Ovary (tissue), 3 donors: ENCODE data around the gene LPCAT3.

ENCODE experiments used
- CTCF ChIP-seq, 3 donors: fragments of 450-650 bp in 2 of 3; fragments of 200-600 bp in 1 of 3; IDR thresholded peaks; one replicate each; pipeline versions ENCODE4 v1.5.1 to v1.8.0; 2016 to 2022; ENCODE audit warnings: antibody characterized with exemption in 3 of 3, mild to moderate bottlenecking in 1 of 3
- EP300 ChIP-seq: sonication (generic); formaldehyde crosslinking; IDR thresholded peaks from one replicate; pipeline ENCODE4 v1.6.1; 2017; ENCODE audit warnings: antibody characterized with exemption
- POLR2A ChIP-seq: fragments of 450-650 bp; IDR thresholded peaks from one replicate; pipeline ENCODE4 v1.6.1; 2017; ENCODE audit warnings: antibody characterized with exemption, mild to moderate bottlenecking, moderate library complexity
- donor health status: DM: no; HTN: no; CAD: no.

- TF ChIP-seq CTCF (IDR thresholded peaks at IDR 0.05), result no peak
- no peak for TF ChIP-seq EP300
- no peak for TF ChIP-seq POLR2A
These were observed 39.7 kb downstream of the LPCAT3 start for GRCh38 chr12:6978611-6979011.
